GM18951 (cell line): Measurements from ENCODE around the gene PLSCR5.

Experiments
- POLR2A ChIP-seq: IDR thresholded peaks from 4 replicates; pipeline ENCODE4 v1.6.1; 2011; ENCODE audit warnings: mild to moderate bottlenecking; ENCODE audit not compliant: insufficient read length, insufficient read depth; ENCODE audit errors: extremely low read depth
- in situ Hi-C: fragments of 300-500 bp; cut with MboI; formaldehyde crosslinking; loops from one replicate; pipeline ENCODE4 v1.12.0; 2022; ENCODE audit warnings: low sequenced_read_pairs, mixed read lengths, inconsistent platforms; ENCODE audit not compliant: unreplicated experiment

The PLSCR5 gene, protein sequence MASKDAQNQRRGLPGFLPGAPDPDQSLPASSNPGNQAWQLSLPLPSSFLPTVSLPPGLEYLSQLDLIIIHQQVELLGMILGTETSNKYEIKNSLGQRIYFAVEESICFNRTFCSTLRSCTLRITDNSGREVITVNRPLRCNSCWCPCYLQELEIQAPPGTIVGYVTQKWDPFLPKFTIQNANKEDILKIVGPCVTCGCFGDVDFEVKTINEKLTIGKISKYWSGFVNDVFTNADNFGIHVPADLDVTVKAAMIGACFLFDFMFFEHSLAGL

DNA sequence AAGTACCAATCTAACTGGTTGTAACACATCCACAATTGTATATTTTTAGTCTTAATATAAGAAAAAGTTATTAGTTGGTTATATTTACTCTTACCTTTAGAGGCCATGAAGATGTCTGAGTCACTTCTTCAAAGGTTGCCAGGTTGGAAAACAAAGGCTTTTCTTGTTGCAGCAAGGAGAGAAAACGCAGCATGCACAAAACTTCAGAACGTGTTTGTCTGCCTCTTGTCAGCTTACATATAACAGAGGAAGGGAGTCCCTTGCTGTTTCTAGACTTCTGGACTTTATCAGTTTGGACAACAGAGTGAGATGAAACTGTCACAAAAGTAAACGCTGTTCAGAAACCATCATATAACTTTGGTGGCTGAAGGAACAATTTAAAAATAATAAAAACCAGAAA lies at the start of gene PLSCR5:
PLSCR5 (minus strand) TSS at position 241 of the 400 bp plus-strand sequence; CDS start at position 107, 134 bp downstream.
- in situ Hi-C loops: no loop called here

DNA sequence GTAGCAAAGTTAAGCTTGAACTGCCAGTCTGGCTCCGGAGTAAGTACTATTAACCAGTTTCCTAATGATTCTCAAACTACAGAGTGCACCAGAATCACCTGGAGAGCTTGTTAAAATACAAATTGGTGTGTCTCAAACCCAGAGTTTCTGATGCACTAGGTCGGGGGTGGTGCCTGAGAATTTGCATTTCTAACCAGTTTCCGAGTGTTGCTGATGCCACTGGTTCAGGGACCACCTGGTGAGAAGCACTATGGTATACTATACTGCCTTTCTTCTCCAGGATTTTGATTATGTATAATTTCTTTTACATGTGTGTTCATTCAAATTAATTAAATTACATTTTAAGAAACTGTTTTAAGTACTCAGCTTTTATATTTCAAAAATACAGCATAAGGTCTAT lies 48.8 kb upstream of the PLSCR5 start:
- TF ChIP-seq POLR2A: no peak
- in situ Hi-C loops: no loop called here

More for the DNA sequence above, at the start of gene PLSCR5:
- no peak for TF ChIP-seq POLR2A

DNA sequence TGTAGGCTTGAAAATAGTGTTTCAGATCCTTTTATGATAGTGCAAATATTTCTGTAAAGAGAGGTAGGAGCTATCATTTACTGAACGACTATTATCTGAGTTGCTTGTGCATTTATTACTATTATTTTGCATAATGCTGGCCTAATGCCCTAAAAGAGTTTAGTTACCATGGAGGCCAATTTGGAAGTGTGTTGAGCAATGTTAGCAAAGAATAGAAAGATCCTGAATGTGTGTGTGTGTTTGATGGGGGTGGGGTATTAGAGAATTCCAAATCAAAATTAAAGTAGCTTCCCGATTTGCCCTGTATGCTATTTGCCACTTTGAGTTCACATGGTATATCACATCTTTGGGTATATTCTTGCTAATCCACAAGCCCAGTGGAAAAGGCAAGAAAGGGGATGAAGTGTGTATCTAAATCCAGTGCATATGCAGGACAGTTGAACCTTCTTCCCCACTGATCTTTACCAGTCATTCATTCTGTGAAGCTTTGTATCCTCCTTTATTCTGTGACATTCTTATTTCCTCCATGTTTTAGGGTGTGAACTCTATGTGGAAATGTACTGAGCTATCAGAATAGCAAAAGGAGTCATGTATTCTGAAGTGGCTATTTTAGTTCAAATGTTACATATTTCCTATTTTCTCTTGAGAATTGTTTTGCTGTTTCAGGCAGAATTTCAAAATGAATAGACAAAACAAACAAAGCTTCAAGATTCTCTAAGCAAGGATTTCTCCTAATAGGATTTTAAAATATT lies 45.7 kb upstream of the PLSCR5 start:
- TF ChIP-seq POLR2A: no peak
- in situ Hi-C loops: no loop called here

DNA sequence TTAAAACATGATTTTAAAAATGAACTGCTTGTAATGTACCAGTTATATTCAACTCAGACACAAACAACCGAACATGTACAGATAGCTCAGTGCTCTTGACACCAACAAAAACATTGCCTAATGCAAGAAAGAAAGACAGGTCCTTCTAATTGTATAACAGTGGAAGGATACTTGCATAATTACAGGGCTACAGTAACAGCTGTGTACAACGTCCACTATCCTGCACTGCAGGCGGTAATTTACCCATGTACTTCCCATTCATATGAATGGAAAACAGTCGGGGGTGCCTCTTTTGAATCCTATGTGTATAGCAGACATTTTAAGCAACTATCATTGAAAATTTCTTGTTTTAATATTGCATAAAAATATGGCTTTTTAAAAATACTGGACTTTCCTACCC lies 41.1 kb upstream of the PLSCR5 start:
- no peak for TF ChIP-seq POLR2A

DNA sequence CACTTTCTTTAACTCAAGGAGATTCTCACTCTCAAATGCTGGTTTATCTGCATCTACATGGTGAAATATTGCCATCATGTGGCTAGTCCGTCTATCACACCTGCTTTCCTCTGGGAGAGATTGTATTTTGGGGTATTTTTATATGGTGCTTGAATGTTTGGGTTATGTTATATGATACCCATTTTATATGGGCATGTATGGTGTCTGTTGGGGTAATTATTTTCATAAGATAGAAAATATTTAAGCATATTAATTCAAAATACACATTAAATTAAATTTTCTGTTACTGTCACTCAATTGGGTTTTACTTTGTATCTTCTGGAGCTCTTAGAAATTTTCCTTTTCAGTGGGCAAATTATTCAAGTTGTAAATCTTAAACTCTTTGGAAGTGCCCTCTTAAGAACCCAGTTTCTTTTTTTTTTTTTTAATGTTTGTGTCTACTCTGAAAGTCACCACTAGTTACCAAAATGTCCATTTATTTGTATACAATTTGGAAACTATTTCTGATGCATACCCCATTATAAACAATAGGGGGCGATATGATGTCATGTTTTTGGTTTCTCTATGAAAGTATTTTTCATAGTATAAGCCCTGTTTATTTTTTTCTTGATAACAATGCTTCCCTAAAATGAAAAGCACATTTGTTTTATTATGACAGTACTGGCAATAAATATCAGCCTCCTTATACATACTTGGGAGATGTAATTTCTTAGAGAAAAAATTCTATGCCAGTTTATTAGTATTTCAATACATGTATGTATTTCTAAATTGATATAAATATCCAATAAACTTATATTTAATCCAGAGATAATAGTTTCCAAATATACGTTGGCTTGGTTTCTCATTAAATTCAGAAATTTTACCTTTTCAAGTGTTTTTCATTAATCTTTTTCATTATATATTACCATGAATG lies 36.1 kb upstream of the PLSCR5 start:
- no peak for TF ChIP-seq POLR2A

More for the DNA sequence above, 41.1 kb upstream of the PLSCR5 start:
- in situ Hi-C loops: no loop called here

DNA sequence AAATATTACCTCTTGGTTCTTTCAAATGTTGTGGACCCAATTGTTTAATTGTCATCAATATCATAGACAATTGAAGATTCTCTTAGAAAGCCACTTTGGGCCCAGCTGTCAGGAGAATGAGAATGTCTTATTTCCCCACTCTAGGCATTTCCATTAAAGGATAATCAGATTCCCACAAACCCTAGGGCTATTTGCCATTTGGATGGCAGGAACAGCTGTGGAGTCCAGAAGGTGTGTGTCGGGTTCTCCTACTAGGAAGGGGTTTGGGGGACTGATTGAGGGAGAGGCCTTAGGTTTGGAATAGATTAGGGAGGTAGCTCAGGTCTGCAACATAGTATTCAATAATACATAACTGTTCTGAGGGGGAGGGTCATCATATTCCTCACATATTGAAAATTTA lies 35.2 kb upstream of the PLSCR5 start:
- no peak for TF ChIP-seq POLR2A
- in situ Hi-C loops: no loop called here

More for the DNA sequence above, 36.1 kb upstream of the PLSCR5 start:
- in situ Hi-C loops: no loop called here

DNA sequence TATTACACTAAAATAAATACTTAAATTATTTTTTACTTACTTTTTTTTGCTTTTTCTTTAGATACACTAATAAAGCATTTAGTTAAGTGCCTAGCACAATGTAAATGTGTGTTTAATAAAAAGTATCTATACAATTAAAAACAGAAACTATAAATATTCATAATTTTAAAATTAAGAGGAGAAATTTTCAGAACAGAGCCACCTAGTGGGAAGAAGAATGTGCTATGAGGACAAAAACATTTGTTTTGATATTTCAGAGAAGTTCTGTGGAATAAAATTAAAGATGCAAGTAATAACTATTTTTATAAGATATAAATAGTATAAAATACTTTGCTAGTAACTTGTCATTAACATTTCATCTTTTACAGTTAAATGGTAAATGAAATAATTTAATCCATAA lies 33.6 kb upstream of the PLSCR5 start:
- in situ Hi-C loops: no loop called here
- TF ChIP-seq POLR2A: no peak

DNA sequence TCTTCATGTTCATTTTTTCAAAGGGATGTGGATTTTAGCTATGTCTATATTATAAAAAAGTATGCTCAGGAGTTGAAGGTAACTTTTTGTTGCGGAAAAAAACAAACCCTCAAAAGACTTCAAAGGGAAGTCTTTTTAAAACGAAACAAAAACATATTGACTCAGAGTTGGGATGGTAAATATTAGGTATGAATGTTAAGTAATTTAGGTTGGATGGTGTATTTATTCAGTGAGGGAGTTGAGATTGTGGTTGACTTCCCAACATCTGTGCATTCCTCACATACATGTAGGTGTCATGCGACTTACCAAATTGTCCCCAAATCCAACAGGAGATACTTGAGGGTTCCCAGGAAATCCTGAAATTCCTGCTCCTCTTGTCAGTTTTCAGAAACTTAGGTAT lies 32.7 kb upstream of the PLSCR5 start:
- in situ Hi-C loops: no loop called here

DNA sequence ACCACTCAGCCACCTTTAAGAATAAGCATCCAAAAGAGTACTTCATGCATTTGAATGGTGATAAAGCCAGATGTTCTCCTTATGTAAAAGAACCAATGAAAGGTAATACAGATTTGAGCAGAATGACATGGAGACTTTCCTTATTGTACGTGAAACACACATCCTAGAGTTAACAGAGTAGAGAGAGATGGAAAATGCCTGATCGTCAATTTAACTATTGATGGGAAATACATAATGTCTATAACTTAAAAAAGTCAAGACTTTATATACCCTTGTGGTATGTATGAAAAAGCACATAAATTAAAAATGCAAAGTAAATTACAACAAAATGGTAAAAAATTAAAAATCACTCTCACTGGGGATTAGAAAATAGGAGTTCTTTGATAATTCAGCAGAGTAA lies 31.7 kb upstream of the PLSCR5 start:
- in situ Hi-C loops: no loop called here
- no peak for TF ChIP-seq POLR2A

More for the DNA sequence above, 32.7 kb upstream of the PLSCR5 start:
- TF ChIP-seq POLR2A: no peak

DNA sequence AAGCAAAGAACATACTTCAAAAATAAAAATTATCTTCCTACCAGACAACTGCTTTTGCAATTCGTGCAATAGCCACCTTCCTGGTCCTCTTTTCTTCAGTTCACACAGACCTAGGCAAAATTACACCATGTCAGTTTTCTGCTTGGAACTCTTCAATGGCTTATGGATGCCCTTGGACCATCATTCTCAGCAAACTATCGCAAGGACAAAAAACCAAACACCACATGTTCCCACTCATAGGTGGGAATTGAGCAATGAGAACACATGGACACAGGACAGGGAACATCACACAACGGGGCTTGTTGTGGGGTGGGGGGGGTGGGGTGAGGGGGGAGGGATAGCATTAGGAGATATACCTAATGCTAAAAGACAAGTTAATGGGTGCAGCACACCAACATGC lies 29.2 kb upstream of the PLSCR5 start:
- TF ChIP-seq POLR2A: no peak
- in situ Hi-C loops: loop anchor here (5.0 kb wide), 1 partner anchor 37 kb away; no protein-coding TSS in a partner anchor

DNA sequence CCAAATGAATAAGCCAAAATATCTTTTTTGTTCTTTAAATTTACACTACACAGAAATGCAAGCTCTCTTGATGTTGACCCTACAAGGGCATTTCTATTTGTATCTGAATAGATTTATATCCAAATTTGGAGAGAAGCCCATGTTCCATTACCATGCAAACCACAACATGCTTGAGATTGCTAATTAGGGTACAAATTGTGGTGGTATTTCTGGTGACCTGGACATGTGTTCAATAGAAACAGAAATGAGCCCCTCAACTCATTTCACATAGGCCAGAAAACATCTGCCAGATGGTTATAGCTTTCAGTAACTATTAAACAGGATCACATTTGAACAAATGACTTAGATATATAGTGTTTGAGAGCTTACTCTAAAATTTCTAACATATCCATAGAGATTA lies 23.5 kb upstream of the PLSCR5 start:
- TF ChIP-seq POLR2A: no peak
- in situ Hi-C loops: no loop called here

DNA sequence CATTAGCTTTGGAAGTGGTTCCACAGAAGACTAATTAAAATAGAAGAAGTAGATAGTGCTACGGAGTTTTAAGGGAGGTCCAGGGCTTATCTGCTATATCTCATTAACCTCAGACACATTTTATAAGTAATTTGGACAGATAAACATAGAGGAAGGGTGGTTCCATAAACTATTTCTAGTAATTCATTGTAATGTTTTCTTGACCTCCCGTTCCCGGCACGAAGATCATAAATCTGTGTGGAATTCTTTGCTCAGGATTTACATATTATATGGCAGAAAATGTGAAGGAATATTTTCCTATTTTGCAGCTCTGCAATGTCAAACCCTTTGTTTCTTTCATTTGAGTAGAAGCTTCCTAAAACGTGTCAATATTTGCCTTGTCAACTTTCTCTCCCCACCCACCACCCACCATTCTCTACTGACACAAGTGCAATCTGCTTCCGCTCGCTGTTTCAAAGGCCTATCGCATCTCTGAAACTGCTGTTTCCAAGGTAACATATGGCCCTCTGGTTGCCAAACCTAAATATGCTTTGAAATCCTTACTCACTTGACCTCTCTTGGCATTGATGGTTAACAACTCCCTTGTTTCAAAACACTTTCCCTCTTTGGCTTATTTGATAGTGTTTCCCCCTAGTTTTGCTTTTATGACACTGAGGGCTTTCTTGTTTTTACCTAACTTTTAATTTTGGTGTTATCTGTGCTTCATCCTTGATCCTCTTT lies 21.4 kb upstream of the PLSCR5 start:
- no peak for TF ChIP-seq POLR2A
- in situ Hi-C loops: no loop called here

DNA sequence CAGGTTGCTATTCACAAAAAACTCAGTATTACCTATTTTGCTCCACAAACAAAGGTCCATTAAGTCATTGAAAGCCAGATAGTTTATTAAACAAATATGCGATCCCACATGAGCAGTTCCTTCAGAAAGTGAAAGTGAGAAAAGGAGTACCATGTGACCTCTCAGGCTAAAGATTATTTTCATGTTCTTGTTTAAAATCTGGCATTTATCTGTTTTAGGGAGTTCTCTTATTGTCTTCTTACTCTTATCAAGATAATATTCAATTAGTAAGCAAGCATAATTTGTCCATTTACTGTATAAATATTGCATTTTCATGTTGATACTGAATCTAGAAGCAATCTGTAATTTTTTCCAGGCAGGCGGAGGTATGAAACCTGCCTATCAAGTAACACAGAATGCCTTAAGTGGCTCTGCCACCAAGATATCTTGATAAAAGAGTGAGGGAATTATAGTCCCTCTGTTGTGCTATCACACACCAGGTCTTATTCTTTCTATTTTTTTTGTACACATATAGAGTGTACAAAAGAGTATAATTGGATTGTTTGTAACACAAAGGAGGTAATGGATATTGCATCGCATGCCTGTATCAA lies 20.1 kb upstream of the PLSCR5 start:
- TF ChIP-seq POLR2A: no peak
- in situ Hi-C loops: no loop called here

DNA sequence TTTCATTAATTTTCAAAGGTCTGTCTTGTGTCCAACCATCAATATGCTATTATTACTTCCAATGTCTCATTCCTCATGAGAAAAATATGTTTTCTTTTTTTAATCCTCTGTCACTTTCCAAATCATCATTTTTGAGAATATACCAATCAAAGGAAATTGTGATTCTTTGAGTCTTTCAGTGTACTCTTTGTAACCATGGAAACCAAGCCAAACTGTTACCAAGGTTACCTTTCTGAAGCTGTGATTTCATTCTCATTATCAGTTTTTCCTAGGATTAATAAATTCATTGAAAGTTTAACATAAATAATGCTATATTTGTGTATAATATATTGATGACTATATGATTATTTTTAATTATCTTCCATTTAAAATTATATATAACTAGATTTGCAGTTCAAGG lies 16.6 kb upstream of the PLSCR5 start:
- TF ChIP-seq POLR2A: no peak
- in situ Hi-C loops: no loop called here
